ENCODE results near the gene PRKCA. TPM values are rescaled to one million over a fixed set of nuclear protein-coding genes. Genes with fewer than 3 reads are reported as not detected.
"Not testable (repeated sequence)": the region's sequence is repeated elsewhere in the genome, so short reads cannot be mapped to it uniquely, and the experiment has no call there.

Gene PRKCA
- total RNA-seq, 1 donor from 2014 or later, result 16.4 TPM

GRCh38 chr17:66337866-66338485, 35.6 kb downstream of the PRKCA start:
- no peak overlapping the region for H3K27ac Mint-ChIP-seq
- peaks cover 37% of the 10 kb centered on the region for H3K4me1 Mint-ChIP-seq (ENCODE audit: low read depth)
- no peak for TF ChIP-seq CTCF (IDR thresholded peaks at IDR 0.05; ENCODE audit: unreplicated experiment)
- H3K9me3 Mint-ChIP-seq (ENCODE audit: low read depth), result no peaks in the 10 kb centered on the region
- H3K27me3 Mint-ChIP-seq, result no peaks in the 10 kb centered on the region
- DNase-seq (ENCODE audit: low spot score, unreplicated experiment), result no peak
- no peak overlapping the region for H3K4me3 Mint-ChIP-seq (ENCODE audit: low read depth)
- no peaks in the 10 kb centered on the region for H3K36me3 Mint-ChIP-seq (ENCODE audit: insufficient read depth)

- no peaks in the 10 kb centered on the region for H3K9me3 Mint-ChIP-seq (ENCODE audit: low read depth)
Measured at GRCh38 chr17:66338937-66339336, 36.5 kb downstream of the PRKCA start.

GRCh38 chr17:66339561-66339960, 37.1 kb downstream of the PRKCA start:
- no peak for TF ChIP-seq CTCF (IDR thresholded peaks at IDR 0.05; ENCODE audit: unreplicated experiment)
- no peaks in the 10 kb centered on the region for H3K36me3 Mint-ChIP-seq (ENCODE audit: insufficient read depth)
- no peak overlapping the region for H3K4me3 Mint-ChIP-seq (ENCODE audit: low read depth)
- no peaks in the 10 kb centered on the region for H3K27me3 Mint-ChIP-seq
- peaks cover 42% of the 10 kb centered on the region for H3K4me1 Mint-ChIP-seq (ENCODE audit: low read depth)
- no peak for DNase-seq (ENCODE audit: low spot score, unreplicated experiment)
- H3K27ac Mint-ChIP-seq, result no peak overlapping the region
- no peaks in the 10 kb centered on the region for H3K9me3 Mint-ChIP-seq (ENCODE audit: low read depth)

More at GRCh38 chr17:66338937-66339336, 36.5 kb downstream of the PRKCA start:
- DNase-seq (ENCODE audit: low spot score, unreplicated experiment), result no peak
- Mint-ChIP-seq H3K27me3 (no peaks in the 10 kb centered on the region), H3K36me3 (ENCODE audit: insufficient read depth) (no peaks in the 10 kb centered on the region), H3K27ac (no peak overlapping the region), H3K4me1 (ENCODE audit: low read depth) (peaks cover 42% of the 10 kb centered on the region), H3K4me3 (ENCODE audit: low read depth) (no peak overlapping the region)
- TF ChIP-seq CTCF (IDR thresholded peaks at IDR 0.05; ENCODE audit: unreplicated experiment), result no peak

GRCh38 chr17:66340720-66341119, 38.3 kb downstream of the PRKCA start:
- Mint-ChIP-seq H3K27ac (no peak overlapping the region), H3K4me3 (ENCODE audit: low read depth) (no peak overlapping the region), H3K4me1 (ENCODE audit: low read depth) (peaks cover 42% of the 10 kb centered on the region), H3K9me3 (ENCODE audit: low read depth) (no peaks in the 10 kb centered on the region), H3K36me3 (ENCODE audit: insufficient read depth) (no peaks in the 10 kb centered on the region), H3K27me3 (no peaks in the 10 kb centered on the region)
- no peak for TF ChIP-seq CTCF (IDR thresholded peaks at IDR 0.05; ENCODE audit: unreplicated experiment)
- DNase-seq (ENCODE audit: low spot score, unreplicated experiment), result no peak

GRCh38 chr17:66341462-66341861, 39.0 kb downstream of the PRKCA start:
- Mint-ChIP-seq H3K4me1 (ENCODE audit: low read depth) (peaks cover 40% of the 10 kb centered on the region), H3K36me3 (ENCODE audit: insufficient read depth) (no peaks in the 10 kb centered on the region), H3K27ac (no peak overlapping the region), H3K9me3 (ENCODE audit: low read depth) (no peaks in the 10 kb centered on the region), H3K4me3 (ENCODE audit: low read depth) (peak overlapping the region; percentile 49), H3K27me3 (no peaks in the 10 kb centered on the region)
- DNase-seq (ENCODE audit: low spot score, unreplicated experiment), result no peak
- TF ChIP-seq CTCF (IDR thresholded peaks at IDR 0.05; ENCODE audit: unreplicated experiment), result no peak

GRCh38 chr17:66342263-66342662, 39.9 kb downstream of the PRKCA start:
- peaks cover 42% of the 10 kb centered on the region for H3K4me1 Mint-ChIP-seq (ENCODE audit: low read depth)
- not testable (repeated sequence) for H3K27me3 Mint-ChIP-seq; H3K27ac Mint-ChIP-seq; H3K9me3 Mint-ChIP-seq (ENCODE audit: low read depth); H3K4me3 Mint-ChIP-seq (ENCODE audit: low read depth); DNase-seq (ENCODE audit: low spot score, unreplicated experiment); H3K36me3 Mint-ChIP-seq (ENCODE audit: insufficient read depth)

Data from progenitor cell of endocrine pancreas (in vitro differentiated cells).